ENCODE data around the gene PERM1. TPM values are rescaled to one million over a fixed set of nuclear protein-coding genes. Genes with fewer than 3 reads are reported as not detected.
A peak's percentile ranks its signal among the peaks of the same experiment; 100 is the strongest.
"Not testable (repeated sequence)": the region's sequence is repeated elsewhere in the genome, so short reads cannot be mapped to it uniquely, and the experiment has no call there.

Gene PERM1
- total RNA-seq, 1 experiment from 2014 or later, result 0.47 TPM

DNA sequence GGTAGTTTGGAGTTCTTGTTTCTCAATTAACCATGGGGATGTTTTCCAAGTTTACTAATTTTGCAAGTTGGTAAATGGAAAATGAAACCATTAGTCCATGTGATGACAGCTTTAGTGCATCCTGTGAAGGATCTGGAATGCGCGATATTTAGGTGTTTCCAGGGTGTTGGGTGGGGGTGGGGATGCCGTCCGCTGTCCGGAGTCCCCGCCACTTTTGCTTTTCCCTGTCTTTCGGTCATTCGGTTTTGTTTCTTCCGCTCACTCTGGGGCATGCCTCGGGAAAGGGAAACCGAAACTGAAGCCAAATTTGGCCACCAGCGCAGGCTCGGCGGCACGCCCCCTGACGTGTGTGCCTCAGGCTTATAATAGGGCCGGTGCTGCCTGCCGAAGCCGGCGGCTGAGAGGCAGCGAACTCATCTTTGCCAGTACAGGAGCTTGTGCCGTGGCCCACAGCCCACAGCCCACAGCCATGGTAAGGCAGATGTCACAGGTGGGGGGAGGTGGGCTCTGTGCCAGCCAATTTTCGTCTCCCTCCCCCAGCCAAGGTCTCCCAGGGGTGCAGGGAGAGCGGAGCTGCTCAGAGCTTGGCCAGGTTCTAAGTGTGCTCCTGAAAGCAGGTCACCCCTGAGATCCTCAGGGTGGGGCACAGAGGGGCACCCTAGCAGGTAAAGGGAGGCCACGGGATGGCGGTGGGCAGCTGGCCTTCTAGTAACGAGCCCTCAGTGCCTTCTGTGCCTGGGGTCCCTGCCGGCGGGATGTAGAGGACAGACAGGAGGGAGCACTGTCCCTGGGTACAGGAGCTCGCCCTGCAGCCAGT is 31.4 kb upstream of the PERM1 start, which contains the start of gene ISG15:
ISG15 (plus strand) TSS at position 393 of the 817 bp plus-strand sequence; CDS start at position 470, 77 bp downstream.
- Histone ChIP-seq H3K79me2 (ENCODE audit: low read length) (peaks cover 22% of the 10 kb centered on the region), H3K9me3 (ENCODE audit: low read length) (no peaks in the 10 kb centered on the region), H3K27me3 (ENCODE audit: low read length) (no peaks in the 10 kb centered on the region), H3K9me2 (replicated peaks; ENCODE audit: low read length) (no peaks in the 10 kb centered on the region), H3K4me1 (ENCODE audit: insufficient read depth, low read length) (peaks cover 23% of the 10 kb centered on the region), H4K20me1 (ENCODE audit: low read length) (no peaks in the 10 kb centered on the region), H3K36me3 (ENCODE audit: low read depth, low read length) (no peaks in the 10 kb centered on the region), H3K4me3 (ENCODE audit: low read length) (peak within 1 kb of the TSS; percentile 76), H3K27ac (ENCODE audit: low read length) (peak within 1 kb of the TSS; percentile 66), H3K9ac (ENCODE audit: low read length) (peak within 1 kb of the TSS; percentile 71), H3F3A (ENCODE audit: low read length, unreplicated experiment) (no peaks in the 10 kb centered on the region), H2AFZ (ENCODE audit: low read length) (peak within 1 kb of the TSS; percentile 49), H3K4me2 (ENCODE audit: low read length) (peak within 1 kb of the TSS; percentile 96)
- CTCF ChIA-PET, result interaction anchor here (0.7 to 1.5 kb wide), 5 partner anchors 11 to 55 kb away, joined by 3 to 7 read pairs (median 4); no protein-coding TSS in a partner anchor
- BruUV-seq (replicated peaks), result TSS peak; percentile 89
- ATAC-seq (peak; percentile 72), DNase-seq (peak; percentile 97)
- POLR2A ChIA-PET (ENCODE audit: unreplicated experiment), result interaction anchor here (0.6 to 1.2 kb wide), 7 partner anchors 8 to 268 kb away, joined by 3 to 8 read pairs (median 4); no protein-coding TSS in a partner anchor
- TF ChIP-seq EZH2phosphoT487 (IDR thresholded peaks at IDR 0.05; ENCODE audit: borderline replicate concordance, low read length), result no peak
- intact Hi-C loops (cut with micrococcal nuclease), result loop anchor here (1.0 to 5.0 kb wide), 2 partner anchors 13 to 104 kb away; partner anchors contain the start of genes C1orf159 and HES4

DNA sequence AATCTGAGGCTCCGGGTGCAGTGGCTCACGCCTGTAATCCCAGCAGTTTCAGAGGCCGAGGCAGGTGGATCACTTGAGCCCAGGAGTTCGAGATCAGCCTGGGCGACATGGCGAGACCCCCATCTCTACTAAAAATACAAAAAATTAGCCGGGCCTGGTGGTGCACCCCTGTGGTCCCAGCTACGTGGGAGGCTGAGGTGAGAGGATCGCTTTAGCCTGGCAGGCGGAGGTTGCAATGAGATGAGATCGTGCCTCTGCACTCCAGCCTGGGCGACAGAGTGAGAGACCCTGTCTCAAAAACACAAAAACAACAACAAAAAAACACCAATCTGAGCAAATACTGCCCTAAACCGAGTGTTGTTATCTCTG is 30.8 kb upstream of the PERM1 start:
- H3K36me3 ChIP-seq (ENCODE audit: low read depth, low read length); H4K20me1 ChIP-seq (ENCODE audit: low read length); H3F3A ChIP-seq (ENCODE audit: low read length, unreplicated experiment); H3K27me3 ChIP-seq (ENCODE audit: low read length); H3K9me2 ChIP-seq (replicated peaks; ENCODE audit: low read length); DNase-seq; H3K9me3 ChIP-seq (ENCODE audit: low read length); ATAC-seq; CTCF ChIA-PET: not testable (repeated sequence)
- peak overlapping the region; percentile 71 for H3K9ac ChIP-seq (ENCODE audit: low read length)
- peaks cover 22% of the 10 kb centered on the region for H3K79me2 ChIP-seq (ENCODE audit: low read length)
- H3K4me1 ChIP-seq (ENCODE audit: insufficient read depth, low read length), result peaks cover 23% of the 10 kb centered on the region
- H3K4me2 ChIP-seq (ENCODE audit: low read length), result peak overlapping the region; percentile 96
- H3K4me3 ChIP-seq (ENCODE audit: low read length), result peak overlapping the region; percentile 76
- H2AFZ ChIP-seq (ENCODE audit: low read length), result peak overlapping the region; percentile 49
- intact Hi-C loops (cut with micrococcal nuclease), result loop anchor here (1.0 to 5.0 kb wide), 2 partner anchors 12 to 105 kb away; partner anchors contain the start of genes C1orf159 and HES4
- POLR2A ChIA-PET (ENCODE audit: unreplicated experiment), result interaction anchor here (0.6 kb wide), 1 partner anchor 9 kb away, joined by 3 read pairs; no protein-coding TSS in a partner anchor
- H3K27ac ChIP-seq (ENCODE audit: low read length), result peak overlapping the region; percentile 66
- BruUV-seq (replicated peaks), result TSS peak; percentile 83

DNA sequence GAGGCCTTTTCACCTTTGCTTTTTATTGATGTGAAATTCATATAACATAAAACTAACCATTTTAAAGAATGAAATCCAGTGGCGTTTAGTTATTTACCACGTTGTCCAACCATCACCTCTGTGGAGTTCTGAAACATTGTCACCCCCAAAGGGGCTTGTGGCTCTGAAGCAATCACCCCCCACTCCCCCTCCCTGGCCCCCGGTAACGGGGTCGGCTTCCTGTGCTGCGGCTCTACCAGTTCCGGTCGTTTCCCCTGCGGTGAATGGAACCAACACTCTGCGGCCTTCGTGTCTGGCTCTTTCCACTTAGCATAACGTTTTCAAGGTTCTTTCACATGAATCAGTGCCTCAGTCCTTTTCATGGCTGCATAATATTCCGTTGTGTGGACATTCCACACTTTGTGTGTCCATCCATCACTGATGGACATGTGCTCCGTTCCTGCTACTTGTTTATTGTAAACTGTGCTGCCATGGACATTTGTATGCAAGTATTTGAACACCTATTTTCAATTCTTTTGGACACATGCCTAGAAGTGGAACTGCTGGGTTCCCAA is 29.6 kb upstream of the PERM1 start:
- TF ChIP-seq EZH2phosphoT487 (IDR thresholded peaks at IDR 0.05; ENCODE audit: borderline replicate concordance, low read length) (no peak), EZH2 (IDR thresholded peaks at IDR 0.05; ENCODE audit: low read length, unreplicated experiment) (no peak)
- TF ChIP-seq, protein P1, sequence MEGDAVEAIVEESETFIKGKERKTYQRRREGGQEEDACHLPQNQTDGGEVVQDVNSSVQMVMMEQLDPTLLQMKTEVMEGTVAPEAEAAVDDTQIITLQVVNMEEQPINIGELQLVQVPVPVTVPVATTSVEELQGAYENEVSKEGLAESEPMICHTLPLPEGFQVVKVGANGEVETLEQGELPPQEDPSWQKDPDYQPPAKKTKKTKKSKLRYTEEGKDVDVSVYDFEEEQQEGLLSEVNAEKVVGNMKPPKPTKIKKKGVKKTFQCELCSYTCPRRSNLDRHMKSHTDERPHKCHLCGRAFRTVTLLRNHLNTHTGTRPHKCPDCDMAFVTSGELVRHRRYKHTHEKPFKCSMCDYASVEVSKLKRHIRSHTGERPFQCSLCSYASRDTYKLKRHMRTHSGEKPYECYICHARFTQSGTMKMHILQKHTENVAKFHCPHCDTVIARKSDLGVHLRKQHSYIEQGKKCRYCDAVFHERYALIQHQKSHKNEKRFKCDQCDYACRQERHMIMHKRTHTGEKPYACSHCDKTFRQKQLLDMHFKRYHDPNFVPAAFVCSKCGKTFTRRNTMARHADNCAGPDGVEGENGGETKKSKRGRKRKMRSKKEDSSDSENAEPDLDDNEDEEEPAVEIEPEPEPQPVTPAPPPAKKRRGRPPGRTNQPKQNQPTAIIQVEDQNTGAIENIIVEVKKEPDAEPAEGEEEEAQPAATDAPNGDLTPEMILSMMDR (conservative IDR thresholded peaks at IDR 0.05; ENCODE audit: low read depth, low read length), result no peak
- BruUV-seq (replicated peaks), result no TSS peak
- H3K9me3 ChIP-seq (ENCODE audit: low read length), result no peaks in the 10 kb centered on the region

DNA sequence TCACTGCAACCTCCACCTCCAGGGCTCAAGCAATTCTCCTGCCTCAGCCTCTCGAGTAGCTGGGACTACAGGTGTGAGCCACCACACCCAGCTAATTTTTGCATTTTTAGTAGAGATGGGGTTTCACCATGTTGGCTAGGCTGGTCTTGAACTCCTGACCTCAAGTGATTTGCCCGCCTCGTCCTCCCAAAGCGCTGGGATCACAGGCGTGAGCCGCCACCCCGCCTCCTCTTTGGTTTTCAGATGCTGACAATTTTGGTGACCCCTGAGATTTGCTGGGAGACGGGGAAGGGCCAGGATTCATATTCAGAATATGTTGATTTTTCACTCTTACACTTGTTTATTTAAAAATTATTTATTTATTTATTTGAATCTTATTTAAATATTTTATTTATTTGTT is 28.2 kb upstream of the PERM1 start:
- BruUV-seq (replicated peaks); H3K27me3 ChIP-seq (ENCODE audit: low read length); H3K9me3 ChIP-seq (ENCODE audit: low read length); H3K9ac ChIP-seq (ENCODE audit: low read length); ATAC-seq; H4K20me1 ChIP-seq (ENCODE audit: low read length); H3K4me2 ChIP-seq (ENCODE audit: low read length); H2AFZ ChIP-seq (ENCODE audit: low read length); H3F3A ChIP-seq (ENCODE audit: low read length, unreplicated experiment); H3K9me2 ChIP-seq (replicated peaks; ENCODE audit: low read length); H3K4me3 ChIP-seq (ENCODE audit: low read length); CTCF ChIA-PET; H3K27ac ChIP-seq (ENCODE audit: low read length); DNase-seq; H3K36me3 ChIP-seq (ENCODE audit: low read depth, low read length): not testable (repeated sequence)
- POLR2A ChIA-PET (ENCODE audit: unreplicated experiment), result interaction anchor here (0.7 kb wide), 1 partner anchor 8 kb away, joined by 3 read pairs; no protein-coding TSS in a partner anchor
- H3K4me1 ChIP-seq (ENCODE audit: insufficient read depth, low read length), result peaks cover 35% of the 10 kb centered on the region
- intact Hi-C loops (cut with micrococcal nuclease), result loop anchor here (5.0 kb wide), 1 partner anchor 107 kb away; the partner anchor contains the start of gene C1orf159
- peaks cover 18% of the 10 kb centered on the region for H3K79me2 ChIP-seq (ENCODE audit: low read length)

More for the DNA sequence above, 29.6 kb upstream of the PERM1 start:
- H4K20me1 ChIP-seq (ENCODE audit: low read length), result no peaks in the 10 kb centered on the region
- H3K9ac ChIP-seq (ENCODE audit: low read length), result no peak overlapping the region
- POLR2A ChIA-PET (ENCODE audit: unreplicated experiment), result no interaction called here
- no peaks in the 10 kb centered on the region for H3F3A ChIP-seq (ENCODE audit: low read length, unreplicated experiment)
- ATAC-seq (no peak), DNase-seq (no peak)
- H3K27me3 ChIP-seq (ENCODE audit: low read length), result no peaks in the 10 kb centered on the region
- H3K4me2 ChIP-seq (ENCODE audit: low read length), result no peak overlapping the region
- H3K4me3 ChIP-seq (ENCODE audit: low read length), result no peak overlapping the region
- H3K4me1 ChIP-seq (ENCODE audit: insufficient read depth, low read length), result peaks cover 28% of the 10 kb centered on the region
- no peak overlapping the region for H3K27ac ChIP-seq (ENCODE audit: low read length)
- CTCF ChIA-PET, result no interaction called here
- intact Hi-C loops (cut with micrococcal nuclease), result loop anchor here (5.0 kb wide), 1 partner anchor 106 kb away; the partner anchor contains the start of gene C1orf159
- H3K9me2 ChIP-seq (replicated peaks; ENCODE audit: low read length), result no peaks in the 10 kb centered on the region
- H3K79me2 ChIP-seq (ENCODE audit: low read length), result peaks cover 22% of the 10 kb centered on the region
- H2AFZ ChIP-seq (ENCODE audit: low read length), result no peak overlapping the region
- no peaks in the 10 kb centered on the region for H3K36me3 ChIP-seq (ENCODE audit: low read depth, low read length)
